ENCODE measurements around the gene PIK3CD.

DNA sequence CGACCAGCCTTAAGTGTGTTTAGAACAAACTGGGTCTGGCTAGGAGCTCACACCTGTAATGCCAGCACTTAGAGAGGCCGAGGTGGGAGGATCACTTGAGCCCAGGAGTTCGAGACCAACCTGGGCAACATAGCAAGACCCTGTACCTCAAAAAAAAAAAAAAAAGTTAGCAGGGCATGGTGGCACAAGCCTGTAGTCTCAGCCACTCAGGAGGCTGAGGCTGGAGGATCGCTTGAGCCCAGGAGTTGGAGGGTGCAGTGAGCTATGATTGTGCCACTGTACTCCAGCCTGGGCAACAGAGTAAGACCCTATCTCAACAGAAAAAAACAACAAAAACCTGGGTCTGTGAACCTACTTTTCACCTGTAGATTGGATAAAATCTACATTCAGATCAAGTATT lies 54.6 kb downstream of the PIK3CD start:
- TF ChIP-seq POLR2A (IDR thresholded peaks at IDR 0.05; ENCODE audit: low read depth, low read length) (no peak), POLR2AphosphoS5 (IDR thresholded peaks at IDR 0.05; ENCODE audit: low read depth, low read length) (no peak)

Measured in GM12892 (cell line).